Right lung (tissue), 10 donors: ENCODE measurements around the gene EID3. TPM values are rescaled to one million over a fixed set of nuclear protein-coding genes. Genes with fewer than 3 reads are reported as not detected.
"Not testable (repeated sequence)": the region's sequence is repeated elsewhere in the genome, so short reads cannot be mapped to it uniquely, and the experiment has no call there.

Experiments
- DNase-seq, 2 donors: peaks; one replicate each; pipeline ENCODE4 v3.0.0-alpha.2; 2013
- long read RNA-seq, 8 donors: transcript quantifications; one replicate each; lab custom pipeline, GENCODE V29; 2026
- polyA plus RNA-seq, 5 donors: library from polyadenylated mRNA; unstranded; fragments of 120-200 nt; gene quantifications; one replicate each; pipeline versions ENCODE4 v1.2.1 to v1.2.3, GENCODE V29; 2013; ENCODE audit warnings: inconsistent platforms in 1 of 5, low replicate concordance in 1 of 5; ENCODE audit not compliant: insufficient read length in 5 of 5, insufficient read depth in 1 of 5

The EID3 gene
- polyA plus RNA-seq = 1 to 10 TPM; 6.0 to 6.7 (median 6.2) TPM
- long read RNA-seq, donor 1, transcript EID3-201 (1 exons, 1,467 nt) = major isoform, 5 of 5 reads
- long read RNA-seq, donor 1, partial matches to known transcripts = 0 of 5 reads
- long read RNA-seq, donor 1, other reads (novel, unspliced or antisense) = 0 of 5 reads
- long read RNA-seq, donor 2, partial matches to known transcripts = 0 of 2 reads
- long read RNA-seq, donor 2, other reads (novel, unspliced or antisense) = 0 of 2 reads
- long read RNA-seq, donor 3, partial matches to known transcripts = 0 of 3 reads
- long read RNA-seq, donor 3, other reads (novel, unspliced or antisense) = 0 of 3 reads
- long read RNA-seq, donor 4, transcript EID3-201 (1 exons, 1,467 nt) = major isoform, 5 of 5 reads
- long read RNA-seq, donor 4, partial matches to known transcripts = 0 of 5 reads
- long read RNA-seq, donor 4, other reads (novel, unspliced or antisense) = 0 of 5 reads
- long read RNA-seq, donor 5, transcript EID3-201 (1 exons, 1,467 nt) = major isoform, 7 of 7 reads
- long read RNA-seq, donor 5, partial matches to known transcripts = 0 of 7 reads
- long read RNA-seq, donor 5, other reads (novel, unspliced or antisense) = 0 of 7 reads
- long read RNA-seq, donor 6, partial matches to known transcripts = 0 of 3 reads
- long read RNA-seq, donor 6, other reads (novel, unspliced or antisense) = 0 of 3 reads
- long read RNA-seq, donor 7, transcript EID3-201 (1 exons, 1,467 nt) = major isoform, 9 of 9 reads
- long read RNA-seq, donor 7, partial matches to known transcripts = 0 of 9 reads
- long read RNA-seq, donor 7, other reads (novel, unspliced or antisense) = 0 of 9 reads
- long read RNA-seq, donor 8, partial matches to known transcripts = 0 of 2 reads
- long read RNA-seq, donor 8, other reads (novel, unspliced or antisense) = 0 of 2 reads

GRCh38 chr12:104303538-104304151, at the start of gene EID3:
Gene EID3, plus strand, starts transcription at chr12:104303739. Its CDS starts 196 bp downstream, at chr12:104303935.
- peak; percentile 84 to 88 for DNase-seq

DNA sequence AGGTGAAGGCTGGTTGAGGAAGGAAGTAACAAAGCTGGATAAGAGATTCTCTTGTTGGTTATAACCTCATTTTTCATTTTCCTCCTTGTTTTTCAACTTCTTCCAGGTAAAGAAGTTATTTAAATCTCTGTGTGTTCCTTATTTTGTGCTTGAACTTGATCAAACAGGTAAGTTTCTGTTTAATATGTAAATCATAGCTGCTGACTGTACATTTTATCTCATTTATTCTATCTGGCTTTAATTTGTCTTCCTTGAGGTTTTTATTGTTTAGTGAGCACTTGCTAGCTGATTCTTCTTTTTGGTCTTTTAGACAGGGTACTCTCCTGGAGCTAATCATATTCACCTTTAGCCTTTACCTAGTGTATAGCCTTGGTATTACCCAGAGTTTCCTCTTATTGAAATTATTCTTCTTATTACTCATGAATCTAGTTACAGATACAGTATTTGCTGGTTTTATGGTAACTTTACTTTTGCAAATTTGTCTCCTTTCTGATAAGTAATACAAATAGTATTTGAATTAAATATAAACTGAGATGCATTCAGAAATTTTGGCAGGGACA, 45.5 kb upstream of the EID3 start:
- DNase-seq = no peak

DNA sequence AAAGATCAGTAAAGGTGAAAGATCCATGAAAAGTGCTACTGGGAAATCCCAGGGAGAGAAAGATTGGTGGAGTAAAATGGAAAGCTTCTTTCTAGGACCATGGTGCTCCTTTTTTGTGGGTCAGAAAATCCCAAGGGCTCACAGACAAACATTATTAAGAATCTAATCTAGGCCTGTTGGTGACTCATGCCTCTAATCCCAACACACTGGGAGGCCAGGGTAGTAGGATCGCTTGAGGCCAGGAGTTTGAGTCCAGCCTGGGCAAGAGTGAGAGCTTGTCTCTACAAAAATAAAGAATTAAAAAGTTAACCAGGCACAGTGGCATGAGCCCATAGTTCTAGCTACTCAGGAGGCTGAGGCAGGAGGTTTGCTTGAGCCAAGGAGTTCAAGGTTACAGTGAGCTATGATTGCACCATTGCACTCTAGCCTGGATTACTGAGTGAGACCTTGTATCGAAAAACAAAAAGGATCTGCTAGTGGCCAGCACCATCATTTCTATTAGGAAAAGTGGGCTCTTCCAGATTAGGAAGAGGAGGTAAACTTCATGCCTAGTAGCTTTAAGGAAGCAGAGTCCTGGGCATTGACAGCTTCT, 45.0 kb upstream of the EID3 start:
- no peak for DNase-seq

GRCh38 chr12:104263026-104263425, 40.5 kb upstream of the EID3 start:
- DNase-seq = no peak

DNA sequence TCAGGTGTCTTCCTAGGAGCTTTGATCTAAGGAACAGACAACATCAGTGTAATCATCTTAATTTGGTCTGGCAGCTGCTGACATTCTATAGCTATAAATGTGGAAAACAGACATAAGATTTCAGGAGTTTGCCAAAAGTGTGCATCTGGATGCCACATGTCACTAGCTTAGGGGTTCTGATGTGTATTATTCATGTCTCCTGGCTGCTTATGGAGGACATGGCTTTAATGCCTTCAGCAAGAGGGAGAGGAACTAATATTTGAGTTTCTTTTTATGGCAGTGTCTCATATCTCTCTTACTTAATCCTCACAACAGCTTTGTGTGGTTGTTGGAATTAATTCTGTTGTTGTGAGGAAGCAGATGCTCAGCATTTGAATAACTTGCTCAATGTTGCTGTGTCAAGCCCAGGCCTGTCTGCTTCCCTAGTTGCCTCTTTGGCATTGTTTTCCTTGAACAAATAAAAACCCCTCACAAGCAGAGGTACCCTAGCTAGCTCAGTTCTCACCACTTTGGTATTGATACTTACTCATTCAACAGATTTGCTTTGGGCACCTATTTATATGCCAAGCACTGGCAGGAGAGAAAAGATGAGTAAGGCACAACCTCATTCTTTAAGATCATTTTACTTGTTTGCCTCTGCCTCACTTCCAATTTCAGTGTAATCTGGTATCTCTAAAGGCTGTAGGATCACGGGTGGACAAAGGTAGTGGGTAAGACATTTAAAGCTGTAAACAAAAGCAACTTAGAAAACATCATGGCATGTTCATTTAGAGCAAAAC, 39.8 kb upstream of the EID3 start:
- no peak for DNase-seq

DNA sequence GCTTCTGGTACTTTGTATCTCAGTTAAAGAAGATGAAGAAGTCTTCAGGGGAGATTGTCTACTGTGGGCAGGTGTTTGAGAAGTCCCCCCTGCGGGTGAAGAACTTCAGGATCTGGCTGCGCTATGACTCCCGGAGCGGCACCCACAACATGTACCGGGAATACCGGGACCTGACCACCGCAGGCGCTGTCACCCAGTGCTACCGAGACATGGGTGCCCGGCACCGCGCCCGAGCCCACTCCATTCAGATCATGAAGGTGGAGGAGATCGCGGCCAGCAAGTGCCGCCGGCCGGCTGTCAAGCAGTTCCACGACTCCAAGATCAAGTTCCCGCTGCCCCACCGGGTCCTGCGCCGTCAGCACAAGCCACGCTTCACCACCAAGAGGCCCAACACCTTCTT, 38.1 kb upstream of the EID3 start:
- not testable (repeated sequence) for DNase-seq

GRCh38 chr12:104272938-104273337, 30.6 kb upstream of the EID3 start:
- DNase-seq = no peak

DNA sequence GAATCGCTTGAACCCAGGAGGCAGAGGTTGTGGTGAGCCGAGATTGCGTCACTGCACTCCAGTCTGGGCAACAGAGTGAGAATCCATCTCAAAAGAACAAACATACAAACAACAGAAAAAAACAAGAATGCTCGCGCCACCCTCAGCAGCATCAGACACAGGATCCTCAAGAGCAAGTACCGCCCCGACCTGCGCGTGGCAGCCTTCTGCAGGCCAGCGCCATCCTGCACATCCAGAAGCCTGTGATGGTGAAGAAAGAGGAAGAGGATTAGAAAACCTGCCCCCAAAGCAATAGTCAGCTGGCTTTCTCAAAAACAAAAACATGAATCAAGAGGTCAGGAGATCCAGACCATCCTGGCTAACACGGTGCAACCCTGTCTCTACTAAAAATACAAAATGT, 30.0 kb upstream of the EID3 start:
- no peak for DNase-seq

GRCh38 chr12:104274811-104275210, 28.7 kb upstream of the EID3 start:
- DNase-seq = no peak

- DNase-seq = no peak
These were observed 27.9 kb upstream of the EID3 start for GRCh38 chr12:104275689-104276088.

DNA sequence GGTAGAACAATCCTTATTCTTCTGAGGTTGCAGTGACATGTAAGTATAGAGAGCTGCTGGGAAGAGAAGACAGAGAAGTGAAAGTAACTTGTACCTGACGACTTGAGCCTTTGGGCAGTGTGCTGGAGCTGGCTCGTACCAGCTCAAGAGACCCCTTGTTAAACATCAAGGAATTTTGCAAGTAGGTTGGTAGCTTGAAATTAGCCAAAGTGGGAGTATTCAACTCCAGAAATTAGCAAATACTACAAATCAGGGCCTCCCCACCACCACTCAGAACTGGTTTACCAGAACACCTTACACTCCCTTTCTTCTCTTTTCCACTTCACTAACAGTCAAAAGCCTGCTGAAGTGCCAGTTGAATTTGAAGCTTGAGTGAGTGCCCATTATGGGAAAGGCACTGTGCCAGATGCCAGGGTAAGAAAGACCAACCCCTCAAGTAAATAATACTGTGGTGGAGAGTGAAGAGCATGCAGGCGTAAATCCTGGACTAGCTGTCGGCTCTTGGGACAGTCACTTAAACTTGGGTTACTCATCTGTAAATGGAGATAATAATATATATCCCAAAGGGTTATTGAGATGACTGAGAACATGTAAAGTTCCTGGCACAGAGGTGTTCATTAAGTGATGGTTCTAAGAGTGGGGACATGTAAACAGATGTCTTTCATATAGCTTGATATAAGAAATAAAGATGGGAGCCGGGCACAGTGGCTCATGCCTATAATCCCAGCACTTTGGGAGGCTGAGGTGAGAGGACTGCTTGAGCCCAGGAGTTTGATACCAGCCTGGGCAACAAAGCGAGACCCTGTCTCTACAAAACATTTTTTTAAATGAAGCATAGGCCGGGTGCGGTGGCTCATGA, 27.0 kb upstream of the EID3 start:
- DNase-seq = peak; percentile 54 to 65

GRCh38 chr12:104279164-104279563, 24.4 kb upstream of the EID3 start:
- no peak for DNase-seq

DNA sequence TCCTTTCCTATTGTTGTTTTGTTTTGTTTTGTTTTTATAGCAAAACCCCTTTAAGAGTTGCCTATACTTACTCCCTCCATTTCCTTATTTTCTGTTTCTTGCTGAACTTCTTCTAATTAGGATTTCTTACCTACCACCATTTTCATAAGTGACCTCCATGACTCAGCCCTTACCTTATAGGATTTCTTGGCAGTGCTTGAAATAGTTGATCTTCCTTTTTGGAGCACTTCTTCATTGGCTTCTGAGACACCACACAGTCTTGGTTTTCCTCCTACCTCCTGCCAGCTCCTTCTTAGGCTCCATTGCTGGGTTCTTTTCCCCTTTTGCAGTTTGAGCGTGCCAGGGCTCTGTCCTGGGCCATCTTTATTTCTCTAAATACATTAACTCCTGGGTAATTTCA, 23.4 kb upstream of the EID3 start:
- no peak for DNase-seq

DNA sequence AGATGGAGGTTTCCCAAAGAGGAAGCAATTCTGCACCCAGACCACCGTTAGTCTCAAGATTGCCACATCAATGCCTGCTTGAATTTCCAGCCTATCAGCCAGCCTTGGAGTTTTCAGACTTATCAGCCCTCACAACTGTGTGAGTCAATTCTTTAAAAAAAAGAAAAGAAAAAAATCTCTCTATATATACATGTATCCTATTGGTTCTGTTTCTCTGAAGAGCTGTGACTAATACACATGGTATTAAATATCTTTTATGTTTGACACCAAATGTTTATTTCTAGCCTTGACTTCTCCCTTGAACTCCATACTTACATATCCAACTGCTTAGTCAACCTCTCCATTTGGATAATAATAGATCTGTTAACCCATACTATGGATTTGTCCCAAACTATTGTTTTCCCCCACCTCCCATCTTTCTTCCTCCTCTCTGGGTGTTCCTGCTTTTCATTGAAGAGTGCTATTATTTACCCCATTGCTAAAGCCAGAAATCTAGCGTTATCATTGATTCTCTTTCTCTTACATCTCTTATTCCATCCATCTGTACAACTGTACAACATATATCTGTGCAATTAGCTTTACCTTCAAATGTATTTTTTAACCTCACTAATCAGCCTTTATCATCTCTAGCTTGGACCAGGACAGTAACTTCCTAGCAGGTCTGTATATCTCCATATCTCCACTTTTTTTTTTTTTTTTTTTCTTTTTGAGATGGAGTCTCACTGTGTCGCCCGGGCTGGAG, 22.7 kb upstream of the EID3 start:
- DNase-seq = no peak

DNA sequence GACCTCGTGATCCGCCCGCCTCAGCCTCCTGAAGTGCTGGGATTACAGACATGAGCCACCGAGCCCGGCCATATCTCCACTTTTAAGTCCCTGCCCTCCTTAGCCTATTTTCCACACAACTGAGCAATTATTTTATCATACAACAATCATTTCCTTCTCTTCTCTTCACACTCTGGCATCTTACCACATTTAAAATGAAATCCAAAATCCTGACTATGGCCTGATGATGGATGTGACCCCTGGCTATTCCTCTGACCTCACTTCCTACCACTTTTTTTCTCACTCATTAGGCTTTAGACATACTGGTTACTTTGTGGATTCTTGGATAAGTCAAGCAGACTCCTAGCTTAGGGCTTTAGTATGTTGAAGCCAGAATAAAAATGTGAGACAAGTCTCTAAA, 21.9 kb upstream of the EID3 start:
- no peak for DNase-seq

DNA sequence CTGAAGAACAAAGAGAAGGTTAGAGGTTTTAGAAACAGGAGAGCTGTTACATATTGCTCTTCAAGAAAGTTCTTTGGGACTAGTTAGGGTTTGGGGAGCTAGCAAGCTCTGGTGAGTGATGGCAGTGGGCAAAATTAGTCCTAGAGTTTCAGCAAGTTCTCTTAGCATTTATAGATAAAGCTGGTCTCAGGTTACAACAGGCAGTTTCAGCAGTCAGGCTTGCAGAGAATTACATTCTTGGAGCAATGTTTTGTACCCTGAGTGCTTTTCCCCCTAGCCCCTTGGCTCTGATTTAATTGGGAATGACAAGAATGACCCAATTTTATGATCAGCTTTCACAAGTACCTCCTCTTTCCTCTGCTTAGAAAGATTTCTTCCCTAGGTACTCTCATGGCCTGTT, 21.4 kb upstream of the EID3 start:
- no peak for DNase-seq

GRCh38 chr12:104285740-104286515, 17.6 kb upstream of the EID3 start:
- DNase-seq = no peak
